Activated CD4-positive, alpha-beta memory T cell treated with anti-CD3 and anti-CD28 coated beads, Interleukin-2, amount 10 ng/mL, durations not matched to agents 7 days and 5 days (primary cell): ENCODE results near the gene DPP6. TPM values are rescaled to one million over a fixed set of nuclear protein-coding genes. Genes with fewer than 3 reads are reported as not detected.

Experiments
- CTCF ChIA-PET: fragments of 350-600 bp; sonication (Branson Sonifier 250); formaldehyde crosslinking; loops from one replicate; lab custom pipeline; 2021; ENCODE audit warnings: antibody characterized with exemption, inconsistent platforms; lab: Charles Lee
- POLR2A ChIA-PET: fragments of 350-600 bp; sonication (Branson Sonifier 250); formaldehyde crosslinking; loops from one replicate; lab custom pipeline; 2021; ENCODE audit warnings: antibody characterized with exemption; lab: Charles Lee
- DNase-seq: peaks from one replicate; pipeline ENCODE4 v3.0.0-alpha.2; 2020
- H3K27ac Mint-ChIP-seq: one replicate; pipeline ENCODE4 v1.8.0; 2021; ENCODE audit warnings: mild to moderate bottlenecking, mixed read lengths
- H3K27me3 Mint-ChIP-seq: one replicate; pipeline ENCODE4 v1.8.0; 2021; ENCODE audit warnings: mixed read lengths
- H3K36me3 Mint-ChIP-seq: one replicate; pipeline ENCODE4 v1.8.0; 2021; ENCODE audit warnings: low read depth, mixed read lengths
- H3K4me1 Mint-ChIP-seq: one replicate; pipeline ENCODE4 v1.8.0; 2021; ENCODE audit warnings: mixed read lengths
- H3K4me3 Mint-ChIP-seq: one replicate; pipeline ENCODE4 v1.8.0; 2021; ENCODE audit warnings: mild to moderate bottlenecking, mixed read lengths
- H3K9me3 Mint-ChIP-seq: one replicate; pipeline ENCODE4 v1.8.0; 2021; ENCODE audit warnings: mixed read lengths
- total RNA-seq, 2 experiments: library from RNA; stranded (reverse); gene quantifications; one replicate each; pipeline ENCODE4 v1.2.3, GENCODE V29; 2021

DPP6 gene
- total RNA-seq, 2 experiments from 2014 or later: not detected

DNA sequence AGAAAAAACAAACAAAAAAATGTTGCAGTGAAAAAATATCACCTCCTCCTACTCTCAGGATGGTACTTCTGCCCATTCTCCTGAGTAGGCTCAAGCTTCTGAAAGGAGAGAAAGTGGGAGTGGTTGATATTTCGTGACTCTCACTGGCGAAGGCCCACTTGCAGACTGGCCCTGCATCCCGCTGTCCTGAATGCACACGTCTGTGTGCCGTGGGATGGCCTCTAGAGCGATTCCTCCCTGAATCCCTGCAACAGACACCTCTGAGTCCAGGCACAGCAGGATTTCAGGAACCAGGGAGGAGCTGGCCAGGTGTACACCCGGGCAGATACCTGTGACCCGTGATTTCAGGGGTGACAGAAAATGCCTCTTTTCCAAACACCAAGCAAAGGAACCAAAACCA lies 319.2 kb downstream of the DPP6 start:
- H3K27me3 Mint-ChIP-seq: no peaks in the 10 kb centered on the region
- H3K4me1 Mint-ChIP-seq: no peaks in the 10 kb centered on the region
- no peaks in the 10 kb centered on the region for H3K36me3 Mint-ChIP-seq
- peaks cover 20% of the 10 kb centered on the region for H3K9me3 Mint-ChIP-seq
- ChIA-PET POLR2A (no interaction called here), CTCF (no interaction called here)
- no peak for DNase-seq
- no peak overlapping the region for H3K4me3 Mint-ChIP-seq
- no peak overlapping the region for H3K27ac Mint-ChIP-seq

DNA sequence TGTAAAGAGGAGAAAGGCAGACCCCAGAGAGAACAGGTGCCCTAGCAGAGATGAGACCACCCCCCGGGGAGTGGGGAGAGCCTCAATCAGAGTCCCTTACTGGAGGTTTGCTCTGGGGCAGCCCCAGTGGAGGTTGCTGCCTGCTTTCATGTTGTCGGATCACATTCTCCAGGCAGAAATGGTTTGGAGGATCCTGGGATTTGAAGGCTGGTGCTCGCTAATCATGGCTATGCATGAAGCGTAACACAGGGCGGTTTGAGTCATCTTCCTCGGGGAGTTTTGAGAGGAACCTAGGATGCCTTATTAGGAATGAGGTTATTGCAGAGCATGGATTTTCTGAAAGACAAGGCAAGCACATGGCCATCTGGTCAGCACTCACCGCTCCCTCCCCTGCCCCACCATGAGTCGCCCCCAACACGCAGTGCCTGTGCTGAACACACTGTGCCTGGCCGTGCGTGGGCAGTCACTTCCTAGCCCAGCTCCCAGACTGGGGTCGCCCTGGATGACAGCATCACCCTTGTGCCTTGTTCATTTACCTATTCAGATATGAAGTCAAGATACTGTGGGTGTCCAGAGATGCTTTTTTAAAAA lies 319.9 kb downstream of the DPP6 start:
- no peaks in the 10 kb centered on the region for H3K27me3 Mint-ChIP-seq
- no peak for DNase-seq

DNA sequence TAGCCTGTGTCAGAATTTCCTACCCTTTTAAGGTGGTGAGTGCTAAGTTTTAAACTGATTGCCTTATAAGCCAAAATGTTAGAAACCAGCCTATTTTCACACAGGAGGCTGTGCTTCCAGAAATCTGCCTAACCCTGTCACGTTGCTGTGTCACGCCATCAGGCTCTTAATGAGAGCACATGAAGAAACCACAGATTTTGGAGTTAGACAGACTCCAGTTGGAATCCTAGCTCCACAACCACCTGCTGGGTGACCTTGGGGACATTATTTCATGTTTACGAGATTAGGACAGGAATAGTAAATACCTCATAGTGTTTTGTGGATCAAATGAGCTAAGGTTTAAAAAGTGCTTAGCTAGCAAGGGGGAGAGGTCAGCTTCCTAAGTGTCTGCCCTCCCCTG lies 321.8 kb downstream of the DPP6 start:
- no peak overlapping the region for H3K4me3 Mint-ChIP-seq
- CTCF ChIA-PET: no interaction called here
- no peaks in the 10 kb centered on the region for H3K27me3 Mint-ChIP-seq
- no peak for DNase-seq
- peaks cover 17% of the 10 kb centered on the region for H3K9me3 Mint-ChIP-seq
- no peak overlapping the region for H3K27ac Mint-ChIP-seq
- POLR2A ChIA-PET: no interaction called here
- no peaks in the 10 kb centered on the region for H3K4me1 Mint-ChIP-seq
- no peaks in the 10 kb centered on the region for H3K36me3 Mint-ChIP-seq

More for the DNA sequence above, 319.9 kb downstream of the DPP6 start:
- Mint-ChIP-seq H3K9me3 (peaks cover 17% of the 10 kb centered on the region), H3K4me3 (no peak overlapping the region), H3K27ac (no peak overlapping the region), H3K36me3 (no peaks in the 10 kb centered on the region), H3K4me1 (no peaks in the 10 kb centered on the region)
- ChIA-PET POLR2A (no interaction called here), CTCF (no interaction called here)

DNA sequence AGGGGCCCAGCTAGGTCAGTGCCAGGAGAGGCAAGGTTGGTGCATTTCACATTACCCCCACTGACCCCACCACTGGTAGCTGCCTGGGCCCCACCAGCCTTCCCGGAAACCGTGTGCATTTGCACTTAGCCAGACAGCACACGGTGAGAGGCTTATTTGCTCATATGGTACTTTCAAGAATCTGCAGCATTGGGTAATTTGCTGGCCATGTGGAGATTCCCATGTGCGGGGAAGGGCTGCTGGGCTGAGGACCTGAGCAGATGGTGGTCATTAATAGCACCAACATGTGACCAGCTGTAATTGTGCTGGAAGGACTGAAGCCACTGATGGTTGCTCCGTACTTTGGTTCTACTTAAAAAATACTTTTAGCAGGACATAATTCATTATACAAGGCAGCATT lies 323.8 kb downstream of the DPP6 start:
- no peaks in the 10 kb centered on the region for H3K4me1 Mint-ChIP-seq
- ChIA-PET POLR2A (no interaction called here), CTCF (no interaction called here)
- H3K9me3 Mint-ChIP-seq: peaks cover 11% of the 10 kb centered on the region
- H3K27me3 Mint-ChIP-seq: no peaks in the 10 kb centered on the region
- no peak overlapping the region for H3K27ac Mint-ChIP-seq
- H3K36me3 Mint-ChIP-seq: no peaks in the 10 kb centered on the region
- DNase-seq: no peak
- H3K4me3 Mint-ChIP-seq: no peak overlapping the region

DNA sequence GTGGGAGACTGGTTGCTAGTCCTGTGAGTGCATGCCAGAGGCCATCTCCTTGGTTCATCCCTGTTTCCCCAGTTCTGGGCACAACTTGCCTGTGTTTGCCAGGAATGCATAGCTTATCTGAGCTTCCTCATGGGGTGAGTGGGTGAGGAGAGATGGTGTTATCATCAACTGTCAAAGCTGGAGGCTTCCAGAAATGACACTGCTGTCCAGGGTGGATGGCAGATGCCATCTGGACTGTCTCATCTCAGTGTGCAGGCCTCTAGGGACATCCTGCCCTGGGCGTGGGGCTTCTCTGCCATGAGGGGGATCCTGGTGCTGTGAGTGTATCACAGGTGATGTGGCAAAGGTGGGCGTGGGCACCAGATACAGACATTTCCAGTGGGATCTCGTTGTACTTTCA lies 328.6 kb downstream of the DPP6 start:
- no peak for DNase-seq
- H3K4me1 Mint-ChIP-seq: no peaks in the 10 kb centered on the region
- CTCF ChIA-PET: no interaction called here
- no peaks in the 10 kb centered on the region for H3K36me3 Mint-ChIP-seq
- H3K9me3 Mint-ChIP-seq: peaks cover 8% of the 10 kb centered on the region
- H3K27me3 Mint-ChIP-seq: no peaks in the 10 kb centered on the region
- no peak overlapping the region for H3K4me3 Mint-ChIP-seq
- no peak overlapping the region for H3K27ac Mint-ChIP-seq
- POLR2A ChIA-PET: no interaction called here

DNA sequence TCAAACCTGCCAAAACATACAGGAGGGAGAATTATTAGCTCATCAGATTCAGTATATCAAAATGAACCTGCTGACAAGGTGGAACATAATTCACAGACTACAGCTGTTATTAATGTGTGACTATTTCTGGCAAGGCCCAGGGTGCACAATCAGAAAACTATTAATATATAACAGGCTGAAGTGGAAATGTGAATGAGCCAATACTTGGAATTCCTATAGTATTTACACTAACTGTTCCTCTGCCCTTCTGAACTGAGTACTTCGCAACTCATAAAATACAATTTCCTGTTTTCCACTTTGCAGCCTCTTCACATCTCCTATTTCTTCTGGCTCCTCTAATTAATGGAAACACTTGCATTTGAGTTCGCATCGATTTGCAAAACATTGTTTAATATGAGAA lies 330.8 kb downstream of the DPP6 start:
- peaks cover 17% of the 10 kb centered on the region for H3K9me3 Mint-ChIP-seq
- no peak for DNase-seq
- H3K4me1 Mint-ChIP-seq: no peaks in the 10 kb centered on the region
- H3K4me3 Mint-ChIP-seq: no peak overlapping the region
- ChIA-PET POLR2A (no interaction called here), CTCF (no interaction called here)
- H3K36me3 Mint-ChIP-seq: no peaks in the 10 kb centered on the region
- H3K27me3 Mint-ChIP-seq: no peaks in the 10 kb centered on the region
- no peak overlapping the region for H3K27ac Mint-ChIP-seq

DNA sequence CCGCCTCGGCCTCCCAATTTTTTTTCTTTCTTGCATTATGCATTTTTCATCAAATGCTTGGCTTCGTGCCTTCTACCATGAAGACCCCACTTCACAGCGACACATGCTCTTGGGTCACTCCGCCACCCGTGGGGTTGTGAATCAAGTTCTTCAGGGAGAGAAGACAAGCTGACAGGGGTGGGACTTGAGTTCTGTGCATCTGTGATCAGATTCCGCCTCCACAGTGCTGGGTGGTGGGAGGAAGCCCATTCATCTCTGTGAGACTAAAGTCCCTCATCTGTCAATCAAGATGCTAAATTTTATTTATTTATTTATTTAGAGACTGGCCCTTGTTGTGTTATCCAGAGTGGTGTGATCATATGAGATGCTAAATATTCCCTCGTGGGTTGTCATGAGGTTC lies 333.0 kb downstream of the DPP6 start:
- Mint-ChIP-seq H3K9me3 (peaks cover 18% of the 10 kb centered on the region), H3K27ac (no peak overlapping the region)
- CTCF ChIA-PET: no interaction called here

DNA sequence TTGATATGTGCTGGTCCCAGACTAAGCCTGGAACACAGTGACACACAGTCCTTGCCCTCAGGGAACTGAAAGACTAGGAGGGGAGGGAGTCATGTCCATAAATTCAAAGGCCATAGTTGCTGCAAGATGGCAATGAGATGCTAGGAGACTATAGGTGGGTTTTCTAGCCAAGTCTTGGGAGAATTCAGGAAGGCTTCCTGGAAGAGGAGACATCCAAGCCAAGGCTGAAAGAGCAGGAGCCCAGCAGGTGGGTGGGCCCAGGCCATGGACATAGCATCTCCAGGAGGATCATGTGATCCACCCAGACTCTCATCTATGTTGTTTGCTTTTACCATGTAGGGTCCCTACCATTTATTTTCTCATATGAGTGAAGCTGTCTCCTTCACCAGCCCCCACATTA lies 335.1 kb downstream of the DPP6 start:
- no peak overlapping the region for H3K4me3 Mint-ChIP-seq
- H3K27me3 Mint-ChIP-seq: no peaks in the 10 kb centered on the region
- DNase-seq: no peak
- H3K9me3 Mint-ChIP-seq: peaks cover 20% of the 10 kb centered on the region
- POLR2A ChIA-PET: no interaction called here
- no peaks in the 10 kb centered on the region for H3K36me3 Mint-ChIP-seq
- CTCF ChIA-PET: no interaction called here
- H3K27ac Mint-ChIP-seq: no peak overlapping the region
- H3K4me1 Mint-ChIP-seq: no peaks in the 10 kb centered on the region

More for the DNA sequence above, 333.0 kb downstream of the DPP6 start:
- Mint-ChIP-seq H3K36me3 (no peaks in the 10 kb centered on the region), H3K4me3 (no peak overlapping the region), H3K4me1 (no peaks in the 10 kb centered on the region), H3K27me3 (no peaks in the 10 kb centered on the region)
- POLR2A ChIA-PET: no interaction called here
- DNase-seq: no peak

DNA sequence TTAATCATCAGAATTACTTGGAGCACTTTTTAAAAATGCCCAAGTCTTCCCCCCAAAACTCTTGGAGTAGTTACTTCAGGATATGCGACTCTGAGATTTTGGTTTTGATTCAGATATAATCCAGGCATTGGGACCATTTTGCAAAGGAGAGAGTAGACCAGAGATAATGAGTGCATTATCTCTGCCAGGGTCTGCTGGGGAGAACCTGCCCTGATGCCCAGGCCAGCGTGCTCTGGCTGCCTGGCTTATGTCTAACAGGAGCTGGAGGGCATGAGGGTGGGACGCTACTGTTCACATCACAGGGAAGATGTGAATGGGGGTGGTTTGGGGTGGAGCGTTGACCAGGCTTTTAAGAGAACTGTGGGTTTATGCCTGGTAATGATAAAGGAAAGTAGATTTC lies 336.2 kb downstream of the DPP6 start:
- POLR2A ChIA-PET: no interaction called here
- no peak for DNase-seq
- H3K27ac Mint-ChIP-seq: no peak overlapping the region
- H3K27me3 Mint-ChIP-seq: no peaks in the 10 kb centered on the region
- no peaks in the 10 kb centered on the region for H3K36me3 Mint-ChIP-seq
- no peak overlapping the region for H3K4me3 Mint-ChIP-seq
- peaks cover 22% of the 10 kb centered on the region for H3K9me3 Mint-ChIP-seq
- CTCF ChIA-PET: no interaction called here
- no peaks in the 10 kb centered on the region for H3K4me1 Mint-ChIP-seq

DNA sequence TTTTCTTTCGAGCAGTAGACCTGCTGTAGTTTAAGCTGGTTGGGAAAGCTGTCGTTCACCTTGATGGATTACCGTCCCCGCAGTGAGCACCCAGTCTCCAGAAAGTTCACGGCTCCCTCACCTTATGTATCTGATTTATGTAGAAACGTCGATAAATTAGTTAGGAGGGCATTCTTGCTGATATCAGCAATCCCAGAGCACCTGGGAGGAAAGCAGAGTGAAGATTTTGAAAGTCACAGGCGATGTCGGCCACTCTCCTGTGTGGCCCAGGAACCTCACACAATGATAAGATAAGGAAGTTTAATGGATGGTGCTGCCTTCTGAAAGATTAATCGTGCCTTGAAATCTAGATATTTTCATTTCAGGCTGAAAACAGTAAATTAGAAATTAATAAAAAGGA lies 336.8 kb downstream of the DPP6 start:
- no peak for DNase-seq
- Mint-ChIP-seq H3K36me3 (no peaks in the 10 kb centered on the region), H3K27ac (no peak overlapping the region), H3K27me3 (no peaks in the 10 kb centered on the region), H3K4me1 (no peaks in the 10 kb centered on the region), H3K9me3 (peaks cover 20% of the 10 kb centered on the region), H3K4me3 (no peak overlapping the region)
- ChIA-PET POLR2A (no interaction called here), CTCF (no interaction called here)

DNA sequence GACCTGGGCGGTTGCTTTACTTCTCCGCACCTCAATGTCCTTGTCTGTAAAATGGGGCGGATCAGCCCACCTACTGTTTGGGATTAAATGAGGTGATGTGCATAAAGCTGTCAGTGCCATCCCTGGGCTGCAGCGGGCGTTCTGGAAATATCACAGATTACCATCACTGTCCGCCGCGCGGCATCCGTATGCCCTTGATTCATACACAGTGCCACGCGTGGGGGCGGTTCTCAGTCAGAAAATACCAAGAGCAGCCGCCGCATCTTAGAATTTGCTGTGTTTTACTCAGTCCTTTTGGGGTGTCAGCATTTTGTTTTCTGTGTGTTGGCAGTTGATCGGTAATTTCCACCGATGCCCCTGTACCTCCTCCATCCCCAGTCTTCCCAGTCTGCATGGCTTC lies 338.8 kb downstream of the DPP6 start:
- POLR2A ChIA-PET: no interaction called here
- H3K9me3 Mint-ChIP-seq: peaks cover 12% of the 10 kb centered on the region
- DNase-seq: no peak
- no peaks in the 10 kb centered on the region for H3K36me3 Mint-ChIP-seq
- no peak overlapping the region for H3K4me3 Mint-ChIP-seq
- no peaks in the 10 kb centered on the region for H3K4me1 Mint-ChIP-seq
- CTCF ChIA-PET: no interaction called here
- no peaks in the 10 kb centered on the region for H3K27me3 Mint-ChIP-seq
- no peak overlapping the region for H3K27ac Mint-ChIP-seq

DNA sequence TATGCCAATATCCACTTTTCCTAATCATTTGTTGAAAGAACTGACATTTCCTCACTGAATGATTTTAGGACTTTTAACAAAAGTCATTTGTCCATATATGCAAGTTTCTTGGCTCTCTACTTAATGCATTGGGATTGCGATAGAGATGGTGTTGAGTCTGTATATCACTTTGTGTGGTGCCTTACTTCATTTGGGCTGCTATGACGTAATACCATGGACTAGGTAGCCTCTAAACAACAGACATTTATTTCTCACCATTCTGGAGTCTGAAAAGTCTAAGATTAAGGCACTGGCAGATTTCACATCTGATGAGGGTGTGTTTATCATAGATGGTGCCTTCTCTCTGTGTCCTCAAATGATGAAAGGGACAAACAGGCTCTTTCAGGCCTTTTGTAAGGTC lies 342.6 kb downstream of the DPP6 start:
- Mint-ChIP-seq H3K27ac (no peak overlapping the region), H3K4me3 (no peak overlapping the region), H3K9me3 (peaks cover 8% of the 10 kb centered on the region), H3K4me1 (no peaks in the 10 kb centered on the region), H3K27me3 (no peaks in the 10 kb centered on the region), H3K36me3 (no peaks in the 10 kb centered on the region)
- no peak for DNase-seq
- CTCF ChIA-PET: no interaction called here
- POLR2A ChIA-PET: no interaction called here

DNA sequence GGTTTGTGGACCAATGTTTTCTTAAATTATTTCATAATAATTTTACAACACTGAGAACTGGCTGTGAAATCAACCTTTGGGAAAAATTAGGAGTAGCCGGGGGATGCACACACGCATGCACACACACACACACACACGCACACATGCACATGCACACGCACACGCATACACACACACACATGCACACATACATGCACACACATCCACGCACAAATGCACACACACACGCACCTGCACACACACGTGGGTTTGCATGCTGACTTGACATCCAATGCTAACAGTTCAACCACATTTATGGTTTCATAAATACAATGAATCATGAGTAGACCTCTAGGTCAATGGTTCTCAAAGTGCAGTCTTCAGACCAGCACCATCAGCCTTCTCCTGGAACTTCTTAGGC lies 354.1 kb downstream of the DPP6 start:
- Mint-ChIP-seq H3K4me3 (no peak overlapping the region), H3K36me3 (no peaks in the 10 kb centered on the region), H3K4me1 (no peaks in the 10 kb centered on the region), H3K27me3 (no peaks in the 10 kb centered on the region), H3K27ac (no peak overlapping the region), H3K9me3 (no peaks in the 10 kb centered on the region)
- DNase-seq: no peak
- ChIA-PET CTCF (no interaction called here), POLR2A (no interaction called here)

DNA sequence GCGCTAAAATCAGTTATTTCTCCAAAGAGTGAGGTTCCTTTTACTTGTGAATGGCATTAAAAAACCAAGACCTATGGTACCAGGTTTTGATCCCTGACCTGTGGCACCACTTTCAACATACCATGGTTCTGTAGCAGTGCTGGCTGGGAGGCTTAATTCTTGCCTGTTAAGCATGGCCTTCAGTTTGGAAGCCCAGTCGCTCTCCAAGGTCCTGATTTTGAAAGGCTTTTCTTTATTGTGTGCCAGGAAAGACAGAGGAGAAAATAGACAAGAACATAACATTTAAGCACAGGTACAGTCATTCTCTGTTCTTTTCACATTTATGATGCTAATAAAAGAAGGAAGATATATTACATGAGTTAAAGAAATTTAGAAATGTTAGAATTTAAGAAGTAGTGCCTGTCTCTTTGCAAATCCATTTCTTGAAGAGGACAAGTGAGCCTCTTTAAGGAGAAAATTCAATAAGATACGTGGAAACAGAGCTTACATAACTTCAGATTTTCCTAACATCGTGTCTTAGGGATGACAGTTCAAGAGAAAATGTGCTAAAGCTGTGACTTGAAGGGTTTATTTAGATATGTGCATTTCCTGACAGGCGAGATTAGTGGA lies 357.6 kb downstream of the DPP6 start:
- H3K4me1 Mint-ChIP-seq: no peaks in the 10 kb centered on the region
- no peaks in the 10 kb centered on the region for H3K27me3 Mint-ChIP-seq
- peaks cover 2% of the 10 kb centered on the region for H3K9me3 Mint-ChIP-seq
- H3K36me3 Mint-ChIP-seq: no peaks in the 10 kb centered on the region
- no peak overlapping the region for H3K27ac Mint-ChIP-seq
- ChIA-PET POLR2A (no interaction called here), CTCF (no interaction called here)
- no peak overlapping the region for H3K4me3 Mint-ChIP-seq
- no peak for DNase-seq
